CD8-positive, alpha-beta memory T cell (primary cell): ENCODE measurements around the gene REV3L. TPM values are rescaled to one million over a fixed set of nuclear protein-coding genes. Genes with fewer than 3 reads are reported as not detected.

ENCODE experiments used
- CTCF ChIA-PET: fragments of 350-600 bp; sonication (Branson Sonifier 250); formaldehyde crosslinking; loops from one replicate; lab custom pipeline; 2021; ENCODE audit warnings: antibody characterized with exemption; lab: Charles Lee
- POLR2A ChIA-PET: fragments of 350-600 bp; sonication (Branson Sonifier 250); formaldehyde crosslinking; loops from one replicate; lab custom pipeline; 2021; ENCODE audit warnings: antibody characterized with exemption; lab: Charles Lee
- DNase-seq, 5 donors: peaks; one replicate each; pipeline versions ENCODE4 v3.0.0 to v3.0.0-alpha.2; 2020 to 2022; ENCODE audit warnings: mixed read lengths in 1 of 5
- H3K27ac ChIP-seq: one replicate; pipeline ENCODE4 v1.7.0; 2013; ENCODE audit warnings: low read depth, mild to moderate bottlenecking, low read length, moderate library complexity
- H3K27me3 ChIP-seq: 2 replicates; pipeline ENCODE4 v1.7.0; 2013; ENCODE audit warnings: low read length, mild to moderate bottlenecking; ENCODE audit not compliant: insufficient read depth, poor library complexity, severe bottlenecking
- H3K36me3 ChIP-seq: 2 replicates; pipeline ENCODE4 v1.7.0; 2013; ENCODE audit warnings: mild to moderate bottlenecking, low read length, moderate library complexity; ENCODE audit not compliant: insufficient read depth
- H3K4me1 ChIP-seq: 2 replicates; pipeline ENCODE4 v1.7.0; 2013; ENCODE audit warnings: mild to moderate bottlenecking, low read length, moderate library complexity; ENCODE audit not compliant: insufficient read depth
- H3K4me3 ChIP-seq: 2 replicates; pipeline ENCODE4 v1.7.0; 2013; ENCODE audit warnings: mild to moderate bottlenecking, low read length
- H3K9me3 ChIP-seq: 2 replicates; pipeline ENCODE4 v1.7.0; 2013; ENCODE audit warnings: mild to moderate bottlenecking, low read length
- H3K27ac Mint-ChIP-seq, 8 donors: one replicate each; pipeline ENCODE4 v1.8.0; 2020 to 2021; ENCODE audit warnings: mixed read lengths in 8 of 8, mild to moderate bottlenecking in 6 of 8, inconsistent platforms in 3 of 8, moderate library complexity in 3 of 8
- H3K27me3 Mint-ChIP-seq, 2 donors: one replicate each; pipeline ENCODE4 v1.8.0; 2020 to 2021; ENCODE audit warnings: mixed read lengths in 2 of 2, mild to moderate bottlenecking in 1 of 2, moderate library complexity in 1 of 2
- H3K36me3 Mint-ChIP-seq, 3 donors: one replicate each; pipeline ENCODE4 v1.8.0; 2020 to 2021; ENCODE audit warnings: mixed read lengths in 3 of 3, inconsistent platforms in 1 of 3, mild to moderate bottlenecking in 1 of 3
- H3K4me1 Mint-ChIP-seq, 3 donors: one replicate each; pipeline ENCODE4 v1.8.0; 2020 to 2021; ENCODE audit warnings: mixed read lengths in 3 of 3, inconsistent platforms in 1 of 3, mild to moderate bottlenecking in 1 of 3
- H3K4me3 Mint-ChIP-seq, 7 donors: one replicate each; pipeline ENCODE4 v1.8.0; 2020 to 2021; ENCODE audit warnings: mixed read lengths in 7 of 7, mild to moderate bottlenecking in 6 of 7, moderate library complexity in 4 of 7, inconsistent platforms in 2 of 7
- H3K9me3 Mint-ChIP-seq, 5 donors: one replicate each; pipeline ENCODE4 v1.8.0; 2020 to 2022; ENCODE audit warnings: mixed read lengths in 5 of 5, mild to moderate bottlenecking in 3 of 5, moderate library complexity in 2 of 5, inconsistent platforms in 1 of 5
- polyA plus RNA-seq: library from polyadenylated mRNA; unstranded; fragments of 300-500 nt; fragmentation: Illumina TruSeq; gene quantifications from one replicate; pipeline ENCODE4 v1.2.3, GENCODE V29; 2021
- total RNA-seq, 2 experiments: library from RNA; stranded (reverse); gene quantifications; one replicate each; pipeline ENCODE4 v1.2.3, GENCODE V29; 2021

Gene REV3L
- total and polyA plus RNA-seq, 3 experiments from 2014 or later: 16.5 to 27.0 (median 20.8) TPM

DNA sequence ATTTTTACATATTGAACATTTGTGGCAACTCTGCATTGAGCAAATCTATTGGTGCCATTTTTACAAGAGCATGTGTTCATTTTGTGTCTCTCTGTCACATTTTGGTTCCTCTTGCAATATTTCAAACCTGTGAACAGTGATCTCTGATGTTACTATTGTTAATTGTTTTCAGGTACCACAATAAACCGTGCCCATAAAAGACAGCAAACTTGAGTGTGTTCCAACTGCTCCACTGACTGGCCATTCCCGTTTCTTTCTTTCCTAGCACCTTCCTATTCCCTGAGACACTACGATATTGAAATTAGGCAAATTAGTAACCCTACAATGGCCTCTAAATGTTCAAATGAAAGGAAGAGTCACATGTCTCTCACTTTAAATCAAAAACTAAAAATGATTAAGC, 79.6 kb downstream of the REV3L start:
- H3K9me3 Mint-ChIP-seq: no peaks in the 10 kb centered on the region
- POLR2A ChIA-PET: no interaction called here

DNA sequence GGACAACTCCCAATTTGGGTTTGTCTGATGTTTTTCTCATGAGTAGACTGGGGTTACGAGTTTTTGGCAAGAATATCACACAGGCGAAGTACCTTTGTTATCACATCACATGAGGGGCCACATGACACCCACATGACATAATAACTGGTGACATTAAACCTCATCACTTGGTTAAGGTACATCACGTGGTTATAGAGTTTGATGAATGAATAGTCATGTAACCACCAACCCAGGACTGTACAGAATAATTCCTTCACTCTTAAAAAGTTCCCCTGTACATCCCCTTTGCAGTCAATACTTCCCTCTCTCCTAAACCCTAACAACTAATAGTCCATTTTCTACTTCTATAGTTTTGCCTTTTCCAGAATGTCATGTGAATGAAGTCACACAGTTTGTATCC, 83.4 kb downstream of the REV3L start:
- H3K4me1 ChIP-seq: no peaks in the 10 kb centered on the region
- H3K36me3 Mint-ChIP-seq: peaks cover 33 to 61% (median 39%) of the 10 kb centered on the region in 3 donors
- CTCF ChIA-PET: no interaction called here
- POLR2A ChIA-PET: no interaction called here
- no peaks in the 10 kb centered on the region for H3K27me3 ChIP-seq
- H3K4me3 ChIP-seq: no peak overlapping the region
- peaks cover 10% of the 10 kb centered on the region for H3K36me3 ChIP-seq
- H3K9me3 Mint-ChIP-seq: no peaks in the 10 kb centered on the region
- H3K9me3 ChIP-seq: no peaks in the 10 kb centered on the region
- peak overlapping the region in 1 of 8 donors; percentile 68 for H3K27ac Mint-ChIP-seq
- H3K27ac ChIP-seq: no peak overlapping the region
- no peak overlapping the region for H3K4me3 Mint-ChIP-seq
- DNase-seq: no peak
- H3K4me1 Mint-ChIP-seq: no peaks in the 10 kb centered on the region
- H3K27me3 Mint-ChIP-seq: no peaks in the 10 kb centered on the region

More for the DNA sequence above, 79.6 kb downstream of the REV3L start:
- Mint-ChIP-seq H3K4me1 (peaks cover 5 to 9% (median 7%) of the 10 kb centered on the region in 3 donors), H3K27me3 (no peaks in the 10 kb centered on the region), H3K27ac (no peak overlapping the region), H3K36me3 (peaks cover 28 to 63% (median 42%) of the 10 kb centered on the region in 3 donors), H3K4me3 (no peak overlapping the region)
- no peaks in the 10 kb centered on the region for H3K4me1 ChIP-seq
- no peaks in the 10 kb centered on the region for H3K27me3 ChIP-seq
- peaks cover 10% of the 10 kb centered on the region for H3K36me3 ChIP-seq
- no peaks in the 10 kb centered on the region for H3K9me3 ChIP-seq
- DNase-seq: no peak
- H3K27ac ChIP-seq: no peak overlapping the region
- CTCF ChIA-PET: no interaction called here
- H3K4me3 ChIP-seq: no peak overlapping the region

DNA sequence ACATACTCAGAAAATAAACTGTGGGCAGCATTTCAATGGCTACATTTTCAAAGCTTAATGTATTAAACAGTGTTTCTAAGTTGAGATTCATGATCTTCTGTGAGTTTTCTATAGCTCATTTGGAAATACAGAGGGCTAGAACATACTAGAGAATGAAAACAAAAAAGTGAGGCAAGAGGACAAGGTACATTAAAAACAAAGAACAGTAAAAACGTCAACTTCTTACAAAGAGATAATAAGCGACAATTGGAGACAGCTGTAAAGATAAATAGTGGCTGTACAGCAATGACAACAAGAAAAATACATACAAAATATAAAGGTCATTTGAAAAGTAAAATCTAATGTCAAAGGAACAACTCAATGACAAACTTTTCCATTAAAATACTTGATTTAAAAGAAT, 94.3 kb downstream of the REV3L start:
- H3K27ac ChIP-seq: no peak overlapping the region
- H3K27me3 ChIP-seq: no peaks in the 10 kb centered on the region
- no peak overlapping the region for H3K4me3 ChIP-seq
- Mint-ChIP-seq H3K36me3 (peaks cover 4 to 61% (median 26%) of the 10 kb centered on the region in 3 donors), H3K27me3 (no peaks in the 10 kb centered on the region), H3K27ac (no peak overlapping the region), H3K4me3 (no peak overlapping the region), H3K9me3 (no peaks in the 10 kb centered on the region), H3K4me1 (no peaks in the 10 kb centered on the region)
- ChIA-PET POLR2A (no interaction called here), CTCF (no interaction called here)
- peaks cover 5% of the 10 kb centered on the region for H3K36me3 ChIP-seq
- no peaks in the 10 kb centered on the region for H3K9me3 ChIP-seq
- H3K4me1 ChIP-seq: no peaks in the 10 kb centered on the region
- no peak for DNase-seq

DNA sequence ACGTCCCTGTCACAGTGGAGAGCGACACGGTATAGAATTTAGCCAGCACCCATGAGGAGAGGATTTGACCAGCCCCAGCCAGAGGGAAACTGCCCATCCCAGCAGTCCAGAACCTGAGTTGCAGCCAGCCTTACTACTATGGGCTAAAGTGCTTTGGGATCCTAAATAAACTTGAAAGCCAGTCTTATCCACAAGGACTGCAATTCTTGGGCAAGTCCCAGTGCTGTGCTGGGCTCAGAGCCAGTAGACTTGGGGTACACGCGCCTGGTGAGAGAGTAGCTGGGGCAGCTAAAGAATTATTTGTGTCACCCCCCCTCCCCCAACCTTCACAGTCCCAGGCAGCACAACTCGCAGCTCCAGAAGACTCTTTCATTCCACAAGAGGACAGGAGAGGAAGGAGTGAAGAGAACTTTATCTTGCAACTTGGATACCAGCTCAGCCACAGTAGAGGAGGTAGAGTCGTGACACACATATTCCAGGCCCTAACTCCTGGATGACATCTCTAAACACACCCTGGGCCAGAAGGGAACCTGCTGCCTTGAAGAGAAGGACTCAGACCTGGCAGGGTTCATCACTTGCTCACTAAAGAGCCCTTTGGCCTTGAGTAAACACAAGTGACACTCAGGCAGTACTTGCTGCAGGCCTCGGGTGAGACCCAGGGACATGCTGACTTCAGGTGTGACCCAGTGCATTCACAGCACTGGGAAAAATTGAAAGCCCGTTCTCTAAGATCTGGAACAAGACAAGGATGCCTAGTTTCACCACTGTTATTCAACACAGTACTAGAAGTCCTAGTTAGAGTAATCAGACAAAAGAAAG, 100.3 kb downstream of the REV3L start:
- H3K36me3 Mint-ChIP-seq: peaks cover 8 to 77% (median 34%) of the 10 kb centered on the region in 3 donors
- no peak overlapping the region for H3K27ac ChIP-seq
- peaks cover 12% of the 10 kb centered on the region for H3K36me3 ChIP-seq
- H3K4me1 ChIP-seq: no peaks in the 10 kb centered on the region
- H3K27me3 ChIP-seq: no peaks in the 10 kb centered on the region
- H3K9me3 Mint-ChIP-seq: no peaks in the 10 kb centered on the region
- DNase-seq: no peak
- CTCF ChIA-PET: interaction anchor here (1.3 kb wide), 1 partner anchor 95 kb away, joined by 3 read pairs; no protein-coding TSS in a partner anchor
- no peak overlapping the region for H3K4me3 Mint-ChIP-seq
- no peak overlapping the region for H3K4me3 ChIP-seq
- no peaks in the 10 kb centered on the region for H3K9me3 ChIP-seq
- POLR2A ChIA-PET: no interaction called here
- no peaks in the 10 kb centered on the region for H3K4me1 Mint-ChIP-seq
- peak overlapping the region in 1 of 8 donors; percentile 3 for H3K27ac Mint-ChIP-seq
- no peaks in the 10 kb centered on the region for H3K27me3 Mint-ChIP-seq

DNA sequence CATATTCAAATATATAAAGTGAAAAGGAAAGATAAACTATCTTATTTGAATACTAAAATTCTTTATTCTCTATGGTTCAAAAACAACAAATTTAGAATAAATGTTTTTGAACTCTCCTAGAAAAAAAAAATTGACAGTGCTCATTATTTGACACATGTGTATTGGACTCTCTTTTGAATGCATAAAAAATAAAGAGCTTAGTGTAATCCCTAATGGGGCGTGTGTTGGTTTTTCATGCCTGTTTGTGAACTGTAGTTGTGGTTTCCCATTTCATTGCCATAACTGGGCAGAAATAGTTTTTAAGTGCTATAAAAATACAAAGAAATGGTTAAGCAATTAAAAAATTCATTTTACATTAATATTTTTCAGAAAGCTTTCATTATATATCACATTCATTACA, 101.3 kb downstream of the REV3L start:
- peaks cover 12% of the 10 kb centered on the region for H3K36me3 ChIP-seq
- CTCF ChIA-PET: no interaction called here
- H3K4me3 Mint-ChIP-seq: no peak overlapping the region
- no peaks in the 10 kb centered on the region for H3K9me3 ChIP-seq
- H3K27me3 ChIP-seq: no peaks in the 10 kb centered on the region
- H3K27me3 Mint-ChIP-seq: no peaks in the 10 kb centered on the region
- POLR2A ChIA-PET: no interaction called here
- H3K4me1 ChIP-seq: no peaks in the 10 kb centered on the region
- H3K4me3 ChIP-seq: no peak overlapping the region
- peak overlapping the region in 1 of 8 donors; percentile 34 for H3K27ac Mint-ChIP-seq
- H3K9me3 Mint-ChIP-seq: no peaks in the 10 kb centered on the region
- DNase-seq: no peak
- H3K4me1 Mint-ChIP-seq: no peaks in the 10 kb centered on the region
- H3K36me3 Mint-ChIP-seq: peaks cover 8 to 74% (median 29%) of the 10 kb centered on the region in 3 donors
- H3K27ac ChIP-seq: no peak overlapping the region

DNA sequence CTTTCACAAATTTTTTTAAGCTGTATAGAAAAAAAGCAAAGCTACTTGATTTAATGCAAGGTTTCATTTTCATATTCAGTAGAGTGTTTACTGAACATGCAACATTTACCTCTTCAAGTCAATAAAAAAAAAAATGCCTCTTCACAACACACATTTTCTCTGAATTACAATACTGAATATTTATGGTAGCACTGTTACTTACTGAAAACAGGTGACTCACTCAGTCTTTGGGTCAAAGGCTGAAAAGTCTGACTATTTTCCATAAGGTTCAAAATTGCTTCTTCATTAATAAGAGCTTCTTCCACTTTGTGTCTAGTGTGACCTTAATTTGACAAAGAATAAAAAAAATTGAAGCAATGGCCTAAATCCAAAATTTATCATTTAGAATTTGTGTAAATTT, 101.9 kb downstream of the REV3L start:
- no peak overlapping the region for H3K4me3 ChIP-seq
- peaks cover 9% of the 10 kb centered on the region for H3K36me3 ChIP-seq
- H3K4me1 Mint-ChIP-seq: no peaks in the 10 kb centered on the region
- peaks cover 13 to 77% (median 32%) of the 10 kb centered on the region in 3 donors for H3K36me3 Mint-ChIP-seq
- no peaks in the 10 kb centered on the region for H3K27me3 Mint-ChIP-seq
- no peak for DNase-seq
- H3K27me3 ChIP-seq: no peaks in the 10 kb centered on the region
- ChIA-PET CTCF (no interaction called here), POLR2A (no interaction called here)
- no peak overlapping the region for H3K4me3 Mint-ChIP-seq
- no peak overlapping the region for H3K27ac Mint-ChIP-seq
- H3K9me3 ChIP-seq: no peaks in the 10 kb centered on the region
- H3K9me3 Mint-ChIP-seq: no peaks in the 10 kb centered on the region
- no peak overlapping the region for H3K27ac ChIP-seq
- H3K4me1 ChIP-seq: no peaks in the 10 kb centered on the region

DNA sequence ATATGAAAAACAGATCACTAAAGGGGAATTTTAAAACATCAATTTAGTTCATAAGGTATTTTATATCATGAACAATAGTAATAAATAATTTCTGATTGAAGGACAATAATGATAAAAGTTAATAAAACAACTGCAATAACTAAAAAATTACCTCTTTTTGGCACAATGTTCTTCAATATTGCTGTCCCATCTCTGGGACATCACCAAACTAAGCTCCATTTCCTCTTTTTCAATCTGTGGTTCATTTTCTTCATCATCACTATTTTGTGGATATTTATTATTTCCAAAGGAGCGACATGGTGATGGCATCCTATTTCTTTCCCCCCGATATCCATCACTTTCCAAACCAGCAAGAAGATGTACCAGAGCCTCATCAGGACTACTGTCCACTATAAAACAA, 103.2 kb downstream of the REV3L start:
- POLR2A ChIA-PET: no interaction called here
- Histone ChIP-seq H3K4me1 (no peaks in the 10 kb centered on the region), H3K27ac (no peak overlapping the region), H3K27me3 (no peaks in the 10 kb centered on the region), H3K4me3 (no peak overlapping the region), H3K9me3 (no peaks in the 10 kb centered on the region), H3K36me3 (peaks cover 7% of the 10 kb centered on the region)
- Mint-ChIP-seq H3K4me1 (no peaks in the 10 kb centered on the region), H3K27me3 (no peaks in the 10 kb centered on the region), H3K9me3 (no peaks in the 10 kb centered on the region), H3K36me3 (peaks cover 15 to 80% (median 34%) of the 10 kb centered on the region in 3 donors), H3K4me3 (no peak overlapping the region), H3K27ac (no peak overlapping the region)
- no peak for DNase-seq
- CTCF ChIA-PET: no interaction called here

DNA sequence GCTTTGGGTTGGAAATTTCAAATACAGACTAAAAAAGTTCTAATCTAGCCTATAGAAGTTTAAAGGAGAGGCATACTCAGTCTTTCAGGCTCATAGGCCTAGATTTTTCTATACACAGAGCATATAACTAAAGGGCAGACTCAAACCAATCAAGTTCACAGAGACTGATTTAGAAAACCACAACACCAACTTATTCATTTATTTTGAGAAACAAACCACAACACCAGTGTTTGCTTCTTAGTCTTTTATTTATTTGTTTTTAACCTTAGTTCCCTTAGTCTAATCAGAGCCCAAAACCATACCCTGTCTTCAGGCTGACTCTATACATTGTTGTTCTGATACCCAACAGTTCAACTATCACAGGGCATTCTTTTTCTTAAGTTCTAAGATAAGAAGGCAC, 103.7 kb downstream of the REV3L start:
- Histone ChIP-seq H3K9me3 (no peaks in the 10 kb centered on the region), H3K27ac (no peak overlapping the region), H3K4me1 (no peaks in the 10 kb centered on the region), H3K36me3 (peaks cover 7% of the 10 kb centered on the region), H3K27me3 (no peaks in the 10 kb centered on the region), H3K4me3 (no peak overlapping the region)
- DNase-seq: no peak
- POLR2A ChIA-PET: no interaction called here
- Mint-ChIP-seq H3K27ac (no peak overlapping the region), H3K4me1 (no peaks in the 10 kb centered on the region), H3K36me3 (peaks cover 17 to 80% (median 33%) of the 10 kb centered on the region in 3 donors), H3K4me3 (no peak overlapping the region), H3K27me3 (no peaks in the 10 kb centered on the region), H3K9me3 (no peaks in the 10 kb centered on the region)
- CTCF ChIA-PET: no interaction called here
